A549 (cell line): ENCODE measurements around the gene CETP.

Experiments used
- BHLHE40 ChIP-seq: IDR thresholded peaks from 2 replicates; pipeline ENCODE4 v1.6.1; 2012; ENCODE audit warnings: low read depth, low read length, inconsistent platforms
- CEBPB ChIP-seq, 2 experiments: fragments of >200 bp in 1 of 2; sonication (Bioruptor Twin) in 1 of 2; formaldehyde crosslinking in 1 of 2; IDR thresholded peaks; 2 replicates each; pipeline ENCODE4 v1.6.1; 2012 to 2016
- CTCF ChIP-seq: fragments of >200 bp; sonication (Bioruptor Twin); formaldehyde crosslinking; IDR thresholded peaks from 3 replicates; pipeline ENCODE4 v1.5.1; 2016
- HOXA7 ChIP-seq: fragments of 250-450 bp; sonication (Bioruptor Pico); IDR thresholded peaks from 2 replicates; pipeline ENCODE4 v1.5.0; 2020; ENCODE audit warnings: mild to moderate bottlenecking, moderate library complexity
- JUN ChIP-seq, 2 experiments: fragments of >200 bp; sonication (Bioruptor Twin); formaldehyde crosslinking; IDR thresholded peaks; 2 replicates in 1 of 2; 3 replicates in 1 of 2; pipeline ENCODE4 v1.6.1; 2016 to 2017
- MAFK ChIP-seq: fragments of 450-650 bp; IDR thresholded peaks from 2 replicates; pipeline ENCODE4 v1.6.1; 2014; ENCODE audit not compliant: partially characterized antibody
- PBX3 ChIP-seq: IDR thresholded peaks from 2 replicates; pipeline ENCODE4 v1.6.1; 2012
- POLR2A ChIP-seq: IDR thresholded peaks from 2 replicates; pipeline ENCODE4 v1.6.1; 2012; ENCODE audit warnings: mild to moderate bottlenecking, low read length
- RAD21 ChIP-seq, 2 experiments: fragments of >200 bp in 1 of 2; sonication (Bioruptor Twin) in 1 of 2; formaldehyde crosslinking in 1 of 2; IDR thresholded peaks in 1 of 2; conservative IDR thresholded peaks in 1 of 2; 2 replicates in 1 of 2; 3 replicates in 1 of 2; pipeline ENCODE4 v1.6.1; 2012 to 2018; ENCODE audit warnings: inconsistent platforms in 1 of 2
- REST ChIP-seq: fragments of 200-600 bp; sonication (generic); IDR thresholded peaks from 2 replicates; pipeline ENCODE4 v1.6.1; 2016; ENCODE audit warnings: antibody characterized with exemption, mild to moderate bottlenecking, moderate library complexity
- TP53 ChIP-seq: fragments of 250-450 bp; sonication (Bioruptor Pico); IDR thresholded peaks from 2 replicates; pipeline ENCODE4 v1.5.0; 2021; ENCODE audit warnings: mild to moderate bottlenecking, moderate library complexity
- USF2 ChIP-seq: fragments of 450-650 bp; IDR thresholded peaks from 2 replicates; pipeline ENCODE4 v1.6.1; 2014; ENCODE audit warnings: antibody characterized with exemption

- TF ChIP-seq CEBPB (IDR thresholded peaks at IDR 0.05) (no peak), JUN (IDR thresholded peaks at IDR 0.05) (no peak), USF2 (no peak), REST (no peak), TP53 (CRISPR knock-in tag) (no peak), CTCF (no peak), PBX3 (no peak), POLR2A (no peak), BHLHE40 (no peak), RAD21 (conservative IDR thresholded peaks at IDR 0.05 in 1 of 2, IDR thresholded peaks at IDR 0.05 in 1 of 2) (no peak), MAFK (no peak), HOXA7 (CRISPR knock-in tag) (no peak)
These were observed 20.1 kb downstream of the CETP start for GRCh38 chr16:56981729-56982271.
